GM18511 (cell line): Measurements from ENCODE around the gene FAM83B.

ENCODE experiments used
- ATAC-seq: cut with Tn5 transposase; IDR thresholded peaks from one replicate; pipeline ENCODE4 v1.9.1; 2021; ENCODE audit warnings: mild to moderate bottlenecking, moderate library complexity; ENCODE audit not compliant: unreplicated experiment

Gene FAM83B

GRCh38 chr6:54893818-54894217 is 47.2 kb downstream of the FAM83B start:
- ATAC-seq, result no peak

GRCh38 chr6:54896302-54896701 is 49.7 kb downstream of the FAM83B start:
- no peak for ATAC-seq

- no peak for ATAC-seq
Measured at GRCh38 chr6:54897462-54898189, 51.1 kb downstream of the FAM83B start.

GRCh38 chr6:54898767-54899166 is 52.2 kb downstream of the FAM83B start:
- ATAC-seq, result no peak

- ATAC-seq, result no peak
Measured at GRCh38 chr6:54899442-54899841, 52.9 kb downstream of the FAM83B start.

GRCh38 chr6:54899986-54900385 is 53.4 kb downstream of the FAM83B start:
- ATAC-seq, result no peak

- ATAC-seq, result no peak
Measured at GRCh38 chr6:54900666-54901065, 54.1 kb downstream of the FAM83B start.

- no peak for ATAC-seq
Measured at GRCh38 chr6:54903884-54904283, 57.3 kb downstream of the FAM83B start.

GRCh38 chr6:54907355-54907754 is 60.8 kb downstream of the FAM83B start:
- ATAC-seq, result no peak

GRCh38 chr6:54909184-54909583 is 62.6 kb downstream of the FAM83B start:
- ATAC-seq, result no peak

- no peak for ATAC-seq
Measured at GRCh38 chr6:54910431-54910884, 63.9 kb downstream of the FAM83B start.

- no peak for ATAC-seq
Measured at GRCh38 chr6:54910921-54911320, 64.3 kb downstream of the FAM83B start.

GRCh38 chr6:54913211-54913610 is 66.6 kb downstream of the FAM83B start:
- ATAC-seq, result no peak

- no peak for ATAC-seq
Measured at GRCh38 chr6:54916858-54917257, 70.3 kb downstream of the FAM83B start.

GRCh38 chr6:54920628-54921027 is 74.1 kb downstream of the FAM83B start:
- no peak for ATAC-seq

- no peak for ATAC-seq
Measured at GRCh38 chr6:54921891-54922290, 75.3 kb downstream of the FAM83B start.

GRCh38 chr6:54929245-54929909 is 82.8 kb downstream of the FAM83B start:
- ATAC-seq, result no peak

GRCh38 chr6:54932622-54933021 is 86.1 kb downstream of the FAM83B start:
- ATAC-seq, result no peak

GRCh38 chr6:54935739-54936138 is 89.2 kb downstream of the FAM83B start:
- no peak for ATAC-seq

GRCh38 chr6:54937371-54937770 is 90.8 kb downstream of the FAM83B start:
- no peak for ATAC-seq

GRCh38 chr6:54957698-54958097 is 111.1 kb downstream of the FAM83B start:
- ATAC-seq, result no peak

GRCh38 chr6:54958446-54958845 is 111.9 kb downstream of the FAM83B start:
- ATAC-seq, result no peak
